HG03060 (cell line): ENCODE measurements around the gene MYB.
"Not testable (repeated sequence)": the region's sequence is repeated elsewhere in the genome, so short reads cannot be mapped to it uniquely, and the experiment has no call there.

Experiments used
- ATAC-seq: cut with Tn5 transposase; IDR thresholded peaks from one replicate; pipeline ENCODE4 v1.9.1; 2021; ENCODE audit warnings: low read depth, moderate number of reproducible peaks; ENCODE audit not compliant: unreplicated experiment

The MYB gene

DNA sequence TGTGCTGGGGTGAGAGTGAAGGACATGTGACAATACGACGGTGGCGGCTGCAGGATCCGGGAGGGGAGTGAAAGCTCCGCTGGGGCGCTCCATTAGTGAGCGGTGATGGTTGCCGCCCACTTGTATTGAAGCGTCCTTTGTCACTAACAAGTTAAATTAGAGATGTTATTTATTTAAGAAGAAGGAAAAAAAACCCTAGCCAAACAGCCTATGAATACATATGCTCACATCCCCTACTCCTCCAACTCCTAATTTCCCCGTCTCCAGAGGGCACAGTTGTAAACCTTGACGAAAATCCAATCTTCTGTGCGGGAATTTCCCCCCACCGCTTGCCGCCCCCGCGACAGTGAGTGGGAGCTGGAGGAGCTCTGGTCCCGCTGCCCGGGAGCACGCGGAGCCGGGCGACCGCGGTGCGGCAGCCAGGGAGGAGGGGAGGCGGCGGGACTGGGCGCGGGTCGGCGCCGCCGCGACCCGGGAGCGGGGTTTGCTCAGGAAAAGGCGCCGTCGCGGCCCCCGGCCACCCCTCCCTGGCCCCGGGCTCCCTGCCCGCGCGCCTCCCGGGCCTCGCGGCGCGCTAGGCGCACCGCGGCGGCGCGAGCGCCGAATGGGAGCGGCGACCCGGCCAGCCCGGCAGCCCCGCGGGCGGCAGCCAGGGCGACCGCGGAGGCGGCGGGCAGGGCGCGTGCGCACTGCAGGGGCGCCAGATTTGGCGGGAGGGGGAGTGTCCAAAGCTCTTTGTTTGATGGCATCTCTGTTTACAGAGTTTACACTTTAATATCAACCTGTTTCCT lies at the start of gene MYB:
TSS of gene MYB (plus strand) at position 767 of the 791 bp plus-strand sequence. CDS start 206 bp downstream, outside the sequence.
- ATAC-seq, result no peak

DNA sequence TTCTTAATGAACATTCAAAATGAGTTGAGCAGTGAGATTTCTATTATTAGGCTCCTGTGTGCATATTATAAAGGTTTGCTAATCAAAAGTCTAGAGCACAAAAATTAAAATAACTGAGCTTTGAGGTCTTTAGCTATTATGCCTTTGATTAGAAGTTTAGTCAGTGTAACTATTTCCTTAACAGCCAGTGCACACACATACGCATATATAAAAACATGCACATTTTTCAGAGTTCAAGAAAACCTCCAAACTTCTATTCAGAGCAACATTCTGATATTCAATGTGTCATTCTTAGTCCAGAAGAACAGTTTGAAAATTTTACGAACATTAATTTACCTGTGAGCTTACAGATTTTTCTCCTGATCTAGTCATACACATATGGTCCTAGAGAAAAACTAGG lies 48.3 kb upstream of the MYB start:
- ATAC-seq, result no peak

DNA sequence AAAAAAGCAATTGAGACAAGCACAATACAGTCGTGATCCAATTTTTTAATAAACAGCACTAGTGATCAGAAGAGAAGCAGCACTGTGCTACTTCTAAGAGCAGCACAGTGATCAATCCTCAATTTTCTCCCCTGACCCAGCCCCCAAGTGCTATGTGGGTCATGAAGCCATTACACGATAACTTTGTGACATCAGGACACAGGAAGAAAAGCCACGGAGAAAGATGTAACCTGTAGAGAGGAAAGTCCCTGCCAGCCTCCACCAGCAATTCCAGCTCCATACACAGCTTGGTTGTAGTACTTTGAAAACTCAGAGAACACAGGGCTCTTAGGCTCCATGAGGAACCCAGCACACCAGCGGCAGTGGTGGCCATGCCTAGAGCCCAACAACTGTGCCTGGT lies 45.3 kb upstream of the MYB start:
- ATAC-seq, result no peak

DNA sequence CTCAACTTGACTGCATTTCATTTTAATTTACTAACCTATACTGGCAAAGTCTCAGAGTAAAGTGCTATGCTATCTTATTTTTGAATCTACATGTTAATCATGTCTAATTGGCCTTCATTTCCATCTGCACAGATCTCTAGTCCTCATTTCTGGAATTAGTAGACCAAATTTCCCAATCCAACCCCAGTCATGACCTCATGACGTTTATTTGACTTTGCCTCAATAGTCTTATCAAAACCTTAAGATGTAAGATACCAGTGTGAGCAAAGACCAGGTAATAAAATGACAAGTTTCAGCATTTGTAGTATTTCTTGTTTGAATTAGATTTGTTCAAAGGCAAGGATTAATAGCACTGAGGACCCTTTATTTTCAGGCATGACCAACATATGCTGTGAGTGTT lies 43.3 kb upstream of the MYB start:
- ATAC-seq, result no peak

DNA sequence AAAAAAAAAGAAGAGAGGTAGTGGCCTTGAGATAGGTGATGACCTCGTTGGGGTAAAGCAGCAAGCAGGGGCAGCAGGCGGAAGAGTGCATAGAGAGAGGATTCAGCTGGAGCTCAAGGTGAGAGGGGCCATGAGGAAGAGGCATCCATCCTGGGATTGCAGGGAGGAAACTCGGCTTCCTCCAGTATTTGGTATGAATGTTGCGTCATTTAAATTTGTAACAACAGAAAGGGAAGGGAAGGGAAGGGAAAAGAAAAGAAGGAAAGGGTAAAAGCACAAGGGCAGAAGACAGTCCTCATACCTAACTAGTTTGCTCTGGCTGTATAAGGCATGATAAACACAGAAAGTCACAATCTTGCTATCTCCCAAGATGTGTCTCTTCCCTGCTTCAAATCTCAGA lies 39.9 kb upstream of the MYB start:
- ATAC-seq, result no peak

DNA sequence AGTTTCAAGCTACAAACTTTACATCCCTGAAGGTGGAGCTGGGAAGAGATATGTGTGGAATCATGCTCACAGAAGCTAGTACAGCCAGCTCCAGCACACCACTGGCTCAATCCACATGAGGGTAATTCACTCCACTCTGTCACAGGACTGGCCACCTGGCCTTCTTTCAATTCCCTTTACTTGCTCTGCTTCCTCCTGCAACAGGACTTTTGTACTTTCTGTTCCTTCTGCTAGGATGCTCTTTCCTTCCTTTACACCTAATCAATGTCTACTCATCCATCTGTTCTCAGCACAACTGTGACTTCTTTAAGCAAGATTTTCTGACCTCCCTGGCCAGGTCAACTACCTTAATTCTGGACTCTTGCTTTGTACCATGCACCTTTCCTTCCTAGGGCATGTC lies 39.4 kb upstream of the MYB start:
- no peak for ATAC-seq

DNA sequence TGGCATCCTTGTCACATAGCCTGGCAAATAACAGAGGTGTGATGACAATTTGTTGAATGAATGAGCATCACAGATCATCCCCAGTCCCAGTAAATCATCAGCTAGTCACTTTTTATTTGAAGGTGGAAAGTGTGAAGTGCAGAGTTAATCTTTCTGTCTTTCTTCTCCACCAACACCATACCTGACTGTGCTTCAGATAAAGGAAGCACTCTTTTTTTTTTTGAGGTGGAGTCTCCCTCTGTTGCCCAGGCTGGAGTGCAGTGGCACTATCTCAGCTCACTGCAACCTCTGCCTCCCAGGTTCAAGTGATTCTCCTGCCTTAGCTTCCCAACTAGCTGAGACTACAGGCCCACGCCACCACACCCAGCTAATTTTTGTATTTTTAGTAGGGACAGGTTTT lies 38.9 kb upstream of the MYB start:
- not testable (repeated sequence) for ATAC-seq

DNA sequence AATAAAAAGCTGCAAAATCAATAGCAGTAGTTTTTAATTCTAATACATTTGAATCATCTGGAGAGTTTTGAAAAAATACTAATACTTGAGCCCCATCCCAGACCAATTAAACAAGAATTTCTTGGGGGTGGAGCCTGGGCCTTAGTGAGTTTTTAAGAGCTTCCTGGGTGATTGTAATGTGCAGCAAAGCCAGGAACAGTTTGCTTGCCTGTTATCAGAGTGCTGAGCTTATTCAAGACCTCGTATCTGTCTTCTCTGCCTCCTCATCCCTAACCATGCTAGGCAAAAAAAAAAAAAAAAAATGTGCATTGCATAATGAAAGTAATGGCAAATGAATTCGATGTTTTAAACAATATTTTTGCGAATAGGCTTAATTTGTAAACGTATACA lies 36.4 kb upstream of the MYB start:
- ATAC-seq, result no peak

DNA sequence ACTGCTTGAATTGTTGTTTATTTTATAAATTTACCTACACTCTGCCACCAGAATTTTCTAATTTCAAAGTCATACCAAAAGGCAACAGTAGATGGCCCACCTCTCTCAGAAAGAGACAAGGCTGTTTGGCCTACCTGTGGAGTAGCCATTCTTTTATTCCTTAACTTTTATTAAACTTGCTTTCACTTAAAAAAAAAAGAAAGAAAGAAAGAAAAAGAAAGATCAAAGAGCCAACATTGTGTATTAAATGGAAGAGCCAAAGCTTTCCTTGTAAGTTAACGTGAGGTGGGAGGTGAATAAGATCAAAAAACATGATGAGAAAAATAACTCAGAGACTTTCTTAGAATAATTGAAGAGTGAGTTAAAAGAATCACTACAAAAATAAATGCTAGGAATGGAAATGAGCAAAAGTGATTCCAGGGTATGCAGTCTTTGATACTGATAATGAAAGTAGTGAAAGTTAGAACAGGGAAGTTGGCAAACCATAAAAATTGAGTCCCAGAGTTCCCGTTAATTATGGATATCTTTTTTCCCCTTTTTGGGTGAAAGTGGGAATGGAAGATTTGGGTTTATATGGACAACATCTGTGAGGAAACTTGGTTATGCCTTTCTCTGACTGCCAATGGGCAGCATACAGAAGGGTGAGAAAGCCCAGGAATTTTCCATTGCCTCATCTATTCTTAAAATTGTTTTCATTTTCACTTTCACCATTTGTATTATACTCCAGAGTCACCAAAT lies 35.9 kb upstream of the MYB start:
- ATAC-seq, result no peak

DNA sequence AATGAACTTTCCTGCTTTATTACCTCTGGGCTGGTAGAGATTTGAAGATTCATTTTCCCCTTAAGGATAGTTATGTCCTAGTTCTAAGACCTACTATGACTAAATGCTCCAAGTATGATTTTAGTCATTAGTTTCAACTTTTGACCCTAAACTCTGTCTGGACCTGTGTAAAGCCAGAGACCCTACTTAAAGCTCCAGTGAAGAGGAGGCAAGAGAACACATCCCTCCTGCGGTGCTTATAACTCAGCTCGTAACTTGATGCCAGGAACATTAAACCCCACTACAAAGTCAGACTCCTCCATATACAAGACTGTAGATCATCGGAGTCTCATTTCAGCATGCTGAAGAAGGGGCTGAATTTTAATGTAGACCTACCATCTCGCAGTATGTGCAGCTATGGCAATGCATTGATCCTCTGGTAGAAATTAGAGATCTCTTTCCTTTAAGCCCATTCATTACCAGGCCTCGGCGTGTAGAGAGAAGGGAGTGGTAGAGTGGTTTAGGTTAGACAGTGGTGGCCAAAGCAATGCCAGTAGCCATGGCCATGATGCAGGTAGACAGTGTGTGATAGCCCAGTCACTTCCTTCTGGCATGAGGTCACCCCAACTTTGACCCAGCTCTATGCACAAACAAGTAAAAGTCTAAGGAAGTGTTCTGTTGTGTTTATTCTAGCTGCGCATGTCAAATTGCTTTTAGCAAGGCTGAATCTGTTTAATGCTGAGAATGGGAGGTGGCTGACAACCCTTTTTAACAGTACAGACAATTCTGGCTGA lies 34.8 kb upstream of the MYB start:
- no peak for ATAC-seq

DNA sequence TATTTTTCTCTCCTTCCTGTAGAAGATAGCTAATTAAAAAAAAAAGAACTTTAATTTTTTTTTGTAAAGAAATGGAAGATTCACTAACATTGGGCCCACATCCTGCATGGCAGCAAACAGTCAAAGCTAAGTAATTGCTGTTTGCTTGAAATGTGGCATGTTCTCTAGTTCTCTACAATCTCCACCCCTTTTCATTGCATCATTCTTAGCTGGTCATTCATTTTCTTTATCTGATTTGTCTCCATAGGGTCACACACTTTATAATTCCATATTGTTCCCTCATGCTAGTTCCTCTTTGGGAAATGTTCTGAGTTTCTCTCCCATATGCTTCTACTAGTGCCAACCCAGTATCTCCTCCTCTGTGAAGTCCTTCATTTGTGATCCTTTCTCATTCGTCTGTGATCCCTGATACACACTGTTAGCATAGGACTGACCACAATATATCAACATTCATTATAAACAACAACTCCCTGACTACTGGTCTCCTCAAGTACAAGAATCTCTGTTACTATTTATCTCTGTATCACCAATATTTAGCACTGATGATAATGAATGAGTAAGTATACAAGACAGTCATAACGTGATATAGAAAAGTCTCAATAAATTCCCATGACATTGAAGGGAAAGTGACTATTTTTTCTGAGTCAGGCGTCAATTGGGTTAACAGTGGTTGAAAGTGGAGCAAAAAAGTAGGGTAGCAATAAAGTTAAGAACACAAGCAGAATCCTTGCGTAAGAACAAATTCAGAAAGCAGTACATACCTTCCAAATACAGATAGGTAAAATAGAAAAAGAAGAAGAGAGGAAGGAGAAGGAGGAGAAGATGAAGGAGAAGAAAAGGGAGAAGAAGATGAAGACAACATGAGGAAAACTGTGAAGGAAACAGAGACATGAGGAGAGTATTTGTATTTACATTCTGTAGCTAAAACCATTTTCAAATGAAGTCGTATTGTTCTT lies 33.2 kb upstream of the MYB start:
- ATAC-seq, result no peak

DNA sequence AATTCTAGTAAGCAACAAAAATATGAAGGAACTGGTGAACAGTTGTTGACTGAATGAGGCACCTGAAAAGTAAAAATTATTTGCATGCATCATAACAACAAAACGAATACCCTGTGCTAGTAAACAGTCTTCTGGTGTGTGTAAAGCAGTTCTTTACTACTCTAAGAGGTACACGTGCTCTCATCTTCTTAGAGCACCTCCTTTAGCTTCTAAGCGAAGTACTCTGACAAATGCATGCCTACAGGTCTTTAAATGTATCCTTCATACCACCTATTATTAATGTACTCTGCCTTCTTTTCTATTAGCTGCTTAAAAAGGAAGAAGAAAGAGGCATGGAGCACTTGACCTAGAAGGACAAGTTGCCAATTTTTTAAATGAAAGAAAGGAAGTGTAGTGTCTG lies 32.2 kb upstream of the MYB start:
- ATAC-seq, result no peak

DNA sequence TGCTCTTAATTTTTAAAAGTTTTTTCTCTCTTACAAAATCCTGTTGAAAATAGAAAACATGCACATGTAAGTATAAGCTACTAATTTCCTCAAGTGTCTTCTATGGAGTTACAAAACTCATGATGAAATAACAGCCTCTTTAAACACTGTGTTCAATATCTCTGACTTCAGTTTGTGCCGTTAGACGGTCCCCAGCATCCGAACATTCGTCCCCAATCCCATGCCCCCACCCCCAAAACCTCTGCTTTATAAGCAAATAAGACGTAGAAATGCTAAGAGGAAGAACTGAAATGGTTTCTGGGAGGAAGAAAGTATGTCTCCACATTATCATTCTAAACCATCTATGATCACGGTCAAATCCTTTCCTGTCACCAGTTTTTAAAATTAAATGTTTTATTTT lies 31.7 kb upstream of the MYB start:
- no peak for ATAC-seq

DNA sequence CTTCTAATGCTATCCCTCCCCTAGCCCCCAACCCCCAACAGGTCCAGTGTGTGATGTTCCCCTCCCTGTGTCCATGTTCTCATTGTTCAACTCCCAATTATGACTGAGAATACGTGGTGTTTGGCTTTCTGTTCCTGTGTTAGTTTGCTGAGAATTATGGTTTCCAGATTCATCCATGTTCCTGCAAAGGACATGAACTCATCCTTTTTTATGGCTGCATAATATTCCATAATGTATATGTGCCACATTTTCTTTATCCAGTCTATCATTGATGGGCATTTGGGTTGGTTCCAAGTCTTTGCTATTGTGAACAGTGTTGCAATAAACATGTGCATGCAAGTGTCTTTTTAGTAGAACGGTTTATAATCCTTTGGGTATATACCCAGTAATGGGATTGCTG lies 30.6 kb upstream of the MYB start:
- not testable (repeated sequence) for ATAC-seq

DNA sequence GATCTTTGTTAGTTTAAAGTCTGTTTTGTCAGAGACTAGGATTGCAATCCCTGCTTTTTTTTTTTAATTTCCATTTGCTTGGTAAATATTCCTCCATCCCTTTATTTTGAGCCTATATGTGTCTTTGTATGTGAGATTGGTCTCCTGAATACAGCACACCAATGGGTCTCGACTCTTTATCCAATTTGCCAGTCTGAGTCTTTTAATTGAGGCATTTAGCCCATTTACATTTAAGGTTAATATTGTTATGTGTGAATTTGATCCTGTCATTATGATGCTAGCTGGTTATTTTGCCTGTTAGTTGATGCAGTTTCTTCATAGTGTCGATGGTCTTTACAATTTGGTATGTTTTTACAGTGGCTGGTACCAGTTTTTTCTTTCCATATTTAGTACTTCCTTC lies 27.0 kb upstream of the MYB start:
- ATAC-seq, result not testable (repeated sequence)

DNA sequence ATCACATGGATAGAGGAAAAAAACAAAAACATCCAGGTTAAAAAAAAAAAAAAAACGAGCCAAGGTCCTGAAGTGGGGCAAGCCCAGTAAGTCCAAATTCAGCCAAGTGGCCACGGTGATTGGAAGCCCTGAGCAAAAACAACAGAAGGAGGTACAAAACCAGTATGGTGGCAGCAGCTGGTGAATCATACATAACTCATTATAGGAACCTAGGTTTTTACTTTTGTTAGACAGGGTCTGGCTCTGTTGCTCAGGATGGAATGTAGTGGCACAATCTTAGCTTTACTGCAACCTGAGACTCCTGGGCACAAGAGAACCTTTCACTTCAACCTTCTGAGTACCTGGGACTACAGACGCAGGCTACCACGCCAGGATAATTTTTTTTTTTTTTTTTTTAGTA lies 22.7 kb upstream of the MYB start:
- ATAC-seq, result no peak

DNA sequence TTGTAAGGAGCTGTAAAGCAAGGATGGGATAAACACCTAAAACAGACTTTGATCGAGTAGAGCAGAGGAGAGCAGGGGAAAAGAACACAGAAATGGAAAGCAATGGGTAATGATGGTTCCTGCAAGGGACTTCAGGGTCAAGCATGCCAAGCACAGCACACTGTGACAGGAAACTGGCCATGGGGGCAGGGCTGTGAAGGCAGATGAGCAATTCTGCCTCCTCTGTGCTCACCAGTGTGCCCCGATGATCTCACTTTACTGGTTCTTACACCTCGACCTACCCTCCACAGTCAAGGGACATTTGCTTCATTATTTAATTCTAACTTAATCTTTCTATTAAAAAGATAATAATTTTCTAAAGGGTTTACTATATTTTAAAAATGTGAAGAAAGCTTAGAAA lies 21.6 kb upstream of the MYB start:
- ATAC-seq, result no peak

DNA sequence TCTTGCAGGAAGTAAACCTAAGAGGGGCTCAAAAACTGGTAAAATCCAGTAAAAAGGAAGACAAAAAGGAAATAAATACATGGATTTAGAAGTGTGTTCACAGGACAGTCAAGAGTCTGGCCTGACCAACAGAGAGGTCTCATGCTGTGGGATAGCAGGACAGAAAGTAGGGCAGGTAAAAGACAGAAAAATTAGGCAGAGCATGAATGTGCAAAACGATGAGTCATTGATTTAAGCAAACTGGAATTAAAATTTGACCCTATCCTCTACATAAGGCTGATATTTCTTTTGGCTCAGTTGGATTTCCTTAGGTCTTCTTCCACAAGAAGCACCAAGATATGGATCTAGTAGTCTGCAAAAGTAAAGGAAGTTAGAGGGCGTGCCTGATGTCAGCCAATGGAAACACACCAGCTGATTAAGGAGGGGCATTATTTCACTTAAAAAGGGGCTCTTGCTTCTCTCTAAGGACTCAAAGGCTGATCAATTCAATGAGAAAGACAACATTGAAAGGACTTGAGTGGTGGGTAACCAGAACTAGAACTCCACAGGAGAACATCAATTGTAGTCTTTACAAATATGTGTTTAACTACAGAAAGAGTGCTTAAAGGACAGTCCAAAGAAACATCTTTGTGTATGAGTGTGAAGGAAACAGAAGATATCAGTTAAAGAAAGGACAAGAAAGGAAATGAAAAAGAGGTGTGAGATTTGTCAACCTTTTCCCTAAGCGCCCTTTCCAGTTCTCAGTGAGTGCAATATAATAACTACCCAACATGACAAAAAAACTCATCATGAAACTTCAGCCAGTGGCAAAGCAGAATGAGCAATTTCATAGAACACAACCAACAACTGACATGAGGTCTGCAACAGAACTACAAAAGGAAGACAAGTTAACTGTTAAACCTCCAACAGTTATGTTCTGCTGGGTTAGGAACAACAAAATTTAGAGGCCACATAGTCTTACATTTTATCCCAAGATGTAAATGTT lies 19.4 kb upstream of the MYB start:
- no peak for ATAC-seq
